ENCODE results near the gene TBCD. TPM values are rescaled to one million over a fixed set of nuclear protein-coding genes. Genes with fewer than 3 reads are reported as not detected.

Gene TBCD
- total and polyA plus RNA-seq, 2 experiments from 2014 or later, result 19.3 to 33.8 TPM

GRCh38 chr17:82938873-82939620 lies 187.2 kb downstream of the TBCD start:
- no peaks in the 10 kb centered on the region for H3K4me1 ChIP-seq (ENCODE audit: insufficient read depth)
- H2AFZ ChIP-seq, result no peak overlapping the region
- no peak overlapping the region for H3K4me3 ChIP-seq
- no peak overlapping the region for H3K27ac ChIP-seq
- no peaks in the 10 kb centered on the region for H4K20me1 ChIP-seq (ENCODE audit: insufficient read depth)
- H3K9ac ChIP-seq, result no peak overlapping the region
- H3K79me2 ChIP-seq (ENCODE audit: insufficient read depth), result no peaks in the 10 kb centered on the region
- WGBS, 2 experiments (ENCODE audit: low coverage in 1 of 2, low lambda C conversion rate in 2 of 2, missing lambda C conversion rate in 2 of 2), result 91 to 92% methylated on average over 24 to 26 of the region's 26 CpGs
- H3K4me2 ChIP-seq (ENCODE audit: unreplicated experiment), result no peak overlapping the region
- DNase-seq, result no peak
- in situ Hi-C loops (cut with MboI), result no loop called here
- TF ChIP-seq EZH2phosphoT487 (IDR thresholded peaks at IDR 0.05; ENCODE audit: insufficient read depth, low read depth), result no peak
- no peaks in the 10 kb centered on the region for H3K9me2 ChIP-seq (ENCODE audit: insufficient read depth)
- no peaks in the 10 kb centered on the region for H3K9me3 ChIP-seq (ENCODE audit: low read depth)
- H3K27me3 ChIP-seq (replicated peaks; ENCODE audit: insufficient read depth), result no peaks in the 10 kb centered on the region
- no peaks in the 10 kb centered on the region for H3K36me3 ChIP-seq (ENCODE audit: low read depth)
- no peaks in the 10 kb centered on the region for H3F3A ChIP-seq (ENCODE audit: insufficient read depth)

DNA sequence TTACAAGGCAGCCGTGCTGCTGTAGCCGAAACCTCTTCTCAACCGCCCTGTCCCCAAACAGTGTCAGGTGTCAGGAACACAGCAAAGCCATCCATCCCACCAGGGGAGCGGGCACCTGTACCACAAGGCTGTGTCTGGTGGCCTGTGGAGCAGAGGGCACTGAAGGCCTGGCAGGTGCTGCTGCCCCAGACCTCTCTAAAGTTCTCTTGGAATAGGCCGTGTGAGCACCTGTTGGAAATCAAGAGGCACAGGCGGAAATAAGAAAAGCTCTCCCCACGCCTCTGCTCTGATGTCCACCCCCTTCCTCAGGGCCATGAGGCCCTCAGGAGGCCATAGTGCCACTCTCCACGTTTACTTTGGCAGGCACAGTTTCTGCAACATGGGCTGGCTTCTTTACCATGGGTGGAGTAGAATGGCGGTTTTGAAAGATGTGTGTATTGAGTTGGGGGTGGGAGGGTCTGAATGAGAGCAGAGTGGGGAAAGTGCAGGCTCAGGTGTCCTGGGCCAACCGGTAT lies 187.8 kb downstream of the TBCD start:
- no peaks in the 10 kb centered on the region for H3K9me3 ChIP-seq (ENCODE audit: low read depth)
- H3K79me2 ChIP-seq (ENCODE audit: insufficient read depth), result no peaks in the 10 kb centered on the region
- no peaks in the 10 kb centered on the region for H3K4me1 ChIP-seq (ENCODE audit: insufficient read depth)
- H2AFZ ChIP-seq, result no peak overlapping the region
- DNase-seq, result no peak
- 89 to 91% methylated on average over 10 of the region's 10 CpGs for WGBS, 2 experiments (ENCODE audit: low coverage in 1 of 2, low lambda C conversion rate in 2 of 2, missing lambda C conversion rate in 2 of 2)
- no peak overlapping the region for H3K9ac ChIP-seq
- no peak overlapping the region for H3K4me3 ChIP-seq
- no peaks in the 10 kb centered on the region for H3K9me2 ChIP-seq (ENCODE audit: insufficient read depth)
- H3K27me3 ChIP-seq (replicated peaks; ENCODE audit: insufficient read depth), result no peaks in the 10 kb centered on the region
- no peak overlapping the region for H3K4me2 ChIP-seq (ENCODE audit: unreplicated experiment)
- H3K27ac ChIP-seq, result no peak overlapping the region
- no peaks in the 10 kb centered on the region for H3K36me3 ChIP-seq (ENCODE audit: low read depth)
- no peaks in the 10 kb centered on the region for H3F3A ChIP-seq (ENCODE audit: insufficient read depth)
- TF ChIP-seq EZH2phosphoT487 (IDR thresholded peaks at IDR 0.05; ENCODE audit: insufficient read depth, low read depth) (no peak), EZH2 (IDR thresholded peaks at IDR 0.05; ENCODE audit: insufficient read depth, poor library complexity, severe bottlenecking) (no peak)
- in situ Hi-C loops (cut with MboI), result no loop called here
- H4K20me1 ChIP-seq (ENCODE audit: insufficient read depth), result no peaks in the 10 kb centered on the region

DNA sequence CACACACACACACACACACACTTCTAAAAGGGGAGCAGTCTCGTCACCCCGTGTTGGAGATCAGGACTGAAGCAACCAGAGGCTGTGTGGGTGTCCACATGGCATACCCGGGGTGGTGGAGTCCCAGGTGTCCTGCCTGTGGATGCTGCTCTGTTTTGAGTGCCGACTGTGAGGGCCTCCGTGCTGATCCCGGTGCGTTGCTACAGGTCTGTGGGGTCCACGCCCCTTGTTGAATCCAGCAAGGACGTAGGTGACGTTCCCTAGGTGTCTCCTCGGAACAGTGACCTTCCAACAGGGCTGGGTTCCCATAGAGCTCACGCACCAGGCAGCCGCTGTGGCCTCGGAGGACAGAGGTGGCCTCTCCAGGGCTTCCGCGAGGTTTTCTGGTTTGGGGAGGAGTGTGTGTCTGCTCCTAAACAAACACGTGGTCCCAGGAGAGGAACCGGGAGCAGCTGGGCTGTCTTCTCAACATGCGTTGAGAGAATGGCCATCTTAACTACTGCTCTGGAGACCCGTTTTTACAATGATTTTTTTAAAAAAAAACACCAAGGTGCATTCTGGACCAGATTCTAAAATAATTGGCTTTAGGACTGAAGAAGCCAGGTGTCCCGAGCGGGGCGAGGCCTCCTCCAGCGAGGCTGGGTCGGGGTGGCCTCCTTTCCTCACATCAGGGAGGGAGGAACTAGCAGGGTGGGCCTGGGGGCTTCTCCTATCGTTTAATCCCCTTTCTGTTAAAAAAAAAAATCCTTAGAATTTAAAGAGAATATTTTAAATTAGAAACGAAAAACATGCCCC lies 188.6 kb downstream of the TBCD start:
- H3K9me2 ChIP-seq (ENCODE audit: insufficient read depth), result no peaks in the 10 kb centered on the region

GRCh38 chr17:82941021-82942001 lies 189.4 kb downstream of the TBCD start:
- 88 to 89% methylated on average over 34 to 36 of the region's 36 CpGs for WGBS, 2 experiments (ENCODE audit: low coverage in 1 of 2, low lambda C conversion rate in 2 of 2, missing lambda C conversion rate in 2 of 2)
- no peak overlapping the region for H3K4me3 ChIP-seq
- H3K9ac ChIP-seq, result no peak overlapping the region
- no peak overlapping the region for H3K27ac ChIP-seq
- H4K20me1 ChIP-seq (ENCODE audit: insufficient read depth), result no peaks in the 10 kb centered on the region
- no peak overlapping the region for H2AFZ ChIP-seq
- H3K4me1 ChIP-seq (ENCODE audit: insufficient read depth), result no peaks in the 10 kb centered on the region
- no peaks in the 10 kb centered on the region for H3K79me2 ChIP-seq (ENCODE audit: insufficient read depth)
- H3K9me3 ChIP-seq (ENCODE audit: low read depth), result no peaks in the 10 kb centered on the region
- no peak for DNase-seq
- H3F3A ChIP-seq (ENCODE audit: insufficient read depth), result no peaks in the 10 kb centered on the region
- no peak for TF ChIP-seq EZH2phosphoT487 (IDR thresholded peaks at IDR 0.05; ENCODE audit: insufficient read depth, low read depth)
- no peak for TF ChIP-seq EZH2 (IDR thresholded peaks at IDR 0.05; ENCODE audit: insufficient read depth, poor library complexity, severe bottlenecking)
- H3K36me3 ChIP-seq (ENCODE audit: low read depth), result peaks cover 15% of the 10 kb centered on the region
- H3K27me3 ChIP-seq (replicated peaks; ENCODE audit: insufficient read depth), result no peaks in the 10 kb centered on the region
- in situ Hi-C loops (cut with MboI), result no loop called here
- no peaks in the 10 kb centered on the region for H3K9me2 ChIP-seq (ENCODE audit: insufficient read depth)
- H3K4me2 ChIP-seq (ENCODE audit: unreplicated experiment), result no peak overlapping the region

More for the DNA sequence above, 188.6 kb downstream of the TBCD start:
- TF ChIP-seq EZH2phosphoT487 (IDR thresholded peaks at IDR 0.05; ENCODE audit: insufficient read depth, low read depth) (no peak), EZH2 (IDR thresholded peaks at IDR 0.05; ENCODE audit: insufficient read depth, poor library complexity, severe bottlenecking) (no peak)
- Histone ChIP-seq H3K27ac (no peak overlapping the region), H3F3A (ENCODE audit: insufficient read depth) (no peaks in the 10 kb centered on the region), H3K36me3 (ENCODE audit: low read depth) (peaks cover 6% of the 10 kb centered on the region), H3K4me2 (ENCODE audit: unreplicated experiment) (no peak overlapping the region), H3K27me3 (replicated peaks; ENCODE audit: insufficient read depth) (no peaks in the 10 kb centered on the region), H3K9ac (no peak overlapping the region), H4K20me1 (ENCODE audit: insufficient read depth) (no peaks in the 10 kb centered on the region), H2AFZ (no peak overlapping the region), H3K79me2 (ENCODE audit: insufficient read depth) (no peaks in the 10 kb centered on the region), H3K4me1 (ENCODE audit: insufficient read depth) (no peaks in the 10 kb centered on the region), H3K4me3 (no peak overlapping the region), H3K9me3 (ENCODE audit: low read depth) (no peaks in the 10 kb centered on the region)
- 87 to 89% methylated on average over 25 to 27 of the region's 27 CpGs for WGBS, 2 experiments (ENCODE audit: low coverage in 1 of 2, low lambda C conversion rate in 2 of 2, missing lambda C conversion rate in 2 of 2)
- in situ Hi-C loops (cut with MboI), result no loop called here
- no peak for DNase-seq
